ENCODE measurements around the gene IL24. TPM values are rescaled to one million over a fixed set of nuclear protein-coding genes. Genes with fewer than 3 reads are reported as not detected.

Gene IL24
- total RNA-seq, 1 experiment from 2014 or later, result not detected

GRCh38 chr1:206952171-206952570 lies 54.9 kb downstream of the IL24 start:
- peak; percentile 62 for DNase-seq (ENCODE audit: low spot score)

- peak; percentile 36 for DNase-seq (ENCODE audit: low spot score)
These were observed 55.9 kb downstream of the IL24 start for GRCh38 chr1:206953126-206953525.

GRCh38 chr1:206953626-206954025 lies 56.4 kb downstream of the IL24 start:
- peak; percentile 65 for DNase-seq (ENCODE audit: low spot score)

Other genes starting within 250 kb of the IL24 start
- gene MAPKAPK2, start 212.5 kb upstream of the IL24 start, total RNA-seq (2014; rRNA removed; shearing (Covaris generic)), result 41.9 and 50.4 TPM in 2 replicates
- not detected in 2 replicates for gene IL19, start 126.7 kb upstream of the IL24 start, total RNA-seq (2014; rRNA removed; shearing (Covaris generic))
- not detected in 2 replicates for gene IL10, start 124.9 kb upstream of the IL24 start, total RNA-seq (2014; rRNA removed; shearing (Covaris generic))
- not detected in 2 replicates for gene IL20, start 31.8 kb upstream of the IL24 start, total RNA-seq (2014; rRNA removed; shearing (Covaris generic))
- gene FCMR, start 24.5 kb downstream of the IL24 start, total RNA-seq (2014; rRNA removed; shearing (Covaris generic)), result 0.08 and 3.2 TPM in 2 replicates
- gene PIGR, start 49.0 kb downstream of the IL24 start, total RNA-seq (2014; rRNA removed; shearing (Covaris generic)), result 1.4 and 1.5 TPM in 2 replicates
- gene FCAMR, start 73.0 kb downstream of the IL24 start, total RNA-seq (2014; rRNA removed; shearing (Covaris generic)), result 0.03 and 0.18 TPM in 2 replicates
- 45.7 and 47.1 TPM in 2 replicates for gene C1orf116, start 135.3 kb downstream of the IL24 start, total RNA-seq (2014; rRNA removed; shearing (Covaris generic))
- gene YOD1, start 153.8 kb downstream of the IL24 start, total RNA-seq (2014; rRNA removed; shearing (Covaris generic)), result 14.3 and 16.2 TPM in 2 replicates
- gene PFKFB2, start 155.8 kb downstream of the IL24 start, total RNA-seq (2014; rRNA removed; shearing (Covaris generic)), result 11.6 and 13.9 TPM in 2 replicates
- 8.4 and 13.7 TPM in 2 replicates for gene C4BPB, start 191.4 kb downstream of the IL24 start, total RNA-seq (2014; rRNA removed; shearing (Covaris generic))
- gene C4BPA, start 206.8 kb downstream of the IL24 start, total RNA-seq (2014; rRNA removed; shearing (Covaris generic)), result 0.18 and 1.1 TPM in 2 replicates

Data from HT-29 (cell line).